Measurements from ENCODE around the gene PARVG.
A peak's percentile ranks its signal among the peaks of the same experiment; 100 is the strongest.

PARVG gene

DNA sequence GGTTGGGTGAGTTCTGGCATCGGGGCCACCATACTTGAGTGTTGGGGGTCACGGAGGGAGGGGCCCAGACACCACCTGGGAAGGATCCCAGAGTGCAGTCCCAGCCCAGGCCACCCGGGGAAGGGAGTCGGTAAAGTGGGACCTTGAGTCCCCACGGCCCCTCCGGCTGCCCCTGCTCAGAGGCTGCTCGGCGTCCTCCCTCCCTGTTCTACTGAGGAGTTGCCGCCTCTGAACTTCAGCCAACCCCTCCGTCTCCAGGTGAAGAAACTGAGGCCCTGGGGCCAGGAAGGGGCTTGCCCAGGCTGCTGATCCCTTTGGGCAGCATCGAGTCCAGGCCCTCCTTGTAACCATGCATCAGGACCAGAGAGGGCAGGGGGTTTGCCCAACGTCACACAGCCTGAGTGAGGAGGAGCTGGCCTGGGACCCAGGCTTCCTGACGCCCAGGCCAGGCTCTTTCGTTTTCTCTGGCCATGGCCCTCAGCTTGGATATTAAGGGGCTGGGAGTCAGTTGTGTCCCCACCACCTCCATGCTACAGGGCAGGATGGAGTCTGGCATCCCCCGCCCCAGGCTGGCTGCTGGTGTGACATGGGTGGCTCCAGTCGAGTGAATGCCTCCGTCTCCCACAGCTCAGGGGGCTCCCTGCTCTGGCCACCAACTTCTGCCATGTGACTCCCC, 1.3 kb downstream of the PARVG start:
- DNase-seq: no peak

GRCh38 chr22:44182588-44183286, 2.0 kb downstream of the PARVG start:
- DNase-seq: no peak

- DNase-seq: no peak
Measured at GRCh38 chr22:44183287-44183588, 2.5 kb downstream of the PARVG start.

DNA sequence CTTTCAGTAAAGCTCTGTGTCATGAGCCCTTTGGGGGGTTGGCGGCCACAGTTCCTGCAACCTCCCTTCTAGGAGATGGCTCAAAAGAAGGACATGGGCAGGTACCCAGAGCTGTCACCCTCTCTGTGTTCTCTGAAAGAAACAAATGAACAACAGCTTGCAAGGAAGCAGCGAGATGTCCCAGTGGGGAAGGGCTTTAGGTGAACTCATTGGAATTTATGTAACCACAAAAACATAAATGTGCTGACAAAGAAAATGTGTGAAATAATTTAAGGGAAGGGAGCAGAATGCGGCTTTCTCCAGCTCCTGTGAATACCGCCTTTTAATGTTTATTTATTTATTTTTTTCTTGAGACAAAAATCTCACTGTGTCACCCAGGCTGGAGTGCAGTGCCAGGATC, 3.3 kb downstream of the PARVG start:
- no peak for DNase-seq

DNA sequence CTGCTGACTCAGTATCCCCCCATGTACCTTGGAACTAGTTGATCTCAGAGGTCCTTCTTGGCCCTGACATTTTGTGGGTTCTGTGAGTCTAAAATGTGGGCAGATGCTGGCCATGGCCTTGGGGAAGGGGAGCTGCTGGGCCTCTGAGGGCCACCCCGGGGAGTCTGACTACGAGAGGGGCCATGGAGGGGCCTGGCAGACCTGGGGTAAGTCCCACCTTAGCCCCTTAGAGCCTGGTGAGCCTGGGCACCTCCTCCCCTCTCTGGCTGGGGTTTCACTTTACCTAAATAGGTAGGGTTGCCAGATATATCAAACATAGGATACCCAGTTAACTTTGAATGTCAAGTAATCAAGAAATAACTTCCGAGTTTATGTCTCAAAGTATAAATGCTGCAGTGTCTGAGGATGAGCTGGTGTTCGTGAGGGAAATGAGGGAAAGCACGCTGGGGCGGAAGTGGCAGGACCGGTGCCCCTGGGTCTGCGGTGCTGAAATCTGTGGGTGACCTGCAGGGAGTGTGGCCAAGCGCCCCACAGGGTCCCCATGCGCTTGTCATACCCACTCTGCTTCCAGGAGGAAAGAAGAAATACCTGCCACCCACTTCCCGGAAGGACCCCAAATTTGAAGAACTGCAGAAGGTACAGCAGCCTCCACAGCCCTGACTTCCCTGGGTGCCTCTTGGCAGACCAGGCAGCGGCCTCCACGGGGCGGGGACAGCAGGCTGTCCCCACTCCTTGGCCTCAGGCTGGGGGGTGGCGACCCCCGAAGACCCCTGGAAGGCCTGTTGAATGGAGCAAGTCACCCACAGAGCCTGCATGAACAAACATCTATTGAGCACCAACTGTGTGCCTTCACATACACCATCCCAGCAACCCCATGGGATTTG, 4.8 kb downstream of the PARVG start:
- no peak for DNase-seq

GRCh38 chr22:44186121-44186510, 5.4 kb downstream of the PARVG start:
- DNase-seq: no peak

- DNase-seq: no peak
Measured at GRCh38 chr22:44186737-44187136, 6.0 kb downstream of the PARVG start.

DNA sequence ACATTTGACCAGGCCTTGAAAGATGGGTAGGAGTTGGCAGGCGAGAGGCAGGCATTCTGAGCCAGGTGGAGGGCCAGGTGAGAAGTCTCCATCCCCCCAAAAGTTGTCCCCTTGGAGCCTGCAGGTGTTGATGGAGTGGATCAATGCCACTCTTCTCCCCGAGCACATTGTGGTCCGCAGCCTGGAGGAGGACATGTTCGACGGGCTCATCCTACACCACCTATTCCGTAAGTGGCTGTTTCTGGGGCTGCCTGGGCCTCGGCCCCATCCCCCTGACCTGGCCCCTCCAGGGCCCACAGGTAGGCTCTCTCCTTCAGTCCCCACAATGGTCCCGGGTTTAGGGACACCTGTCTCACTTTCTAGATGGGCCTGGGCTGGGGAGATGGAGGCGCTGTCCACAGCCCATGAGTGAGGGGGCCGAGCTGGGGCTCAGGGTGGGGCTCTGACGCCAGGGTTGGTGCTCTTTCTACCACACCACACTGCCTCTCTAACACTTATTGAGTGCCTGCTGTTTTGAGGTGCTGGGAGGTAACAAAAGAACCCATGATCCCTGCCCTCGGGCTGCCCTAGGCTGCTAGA, 7.0 kb downstream of the PARVG start:
- DNase-seq: no peak

- DNase-seq: no peak
Measured at GRCh38 chr22:44188316-44188715, 7.6 kb downstream of the PARVG start.

DNA sequence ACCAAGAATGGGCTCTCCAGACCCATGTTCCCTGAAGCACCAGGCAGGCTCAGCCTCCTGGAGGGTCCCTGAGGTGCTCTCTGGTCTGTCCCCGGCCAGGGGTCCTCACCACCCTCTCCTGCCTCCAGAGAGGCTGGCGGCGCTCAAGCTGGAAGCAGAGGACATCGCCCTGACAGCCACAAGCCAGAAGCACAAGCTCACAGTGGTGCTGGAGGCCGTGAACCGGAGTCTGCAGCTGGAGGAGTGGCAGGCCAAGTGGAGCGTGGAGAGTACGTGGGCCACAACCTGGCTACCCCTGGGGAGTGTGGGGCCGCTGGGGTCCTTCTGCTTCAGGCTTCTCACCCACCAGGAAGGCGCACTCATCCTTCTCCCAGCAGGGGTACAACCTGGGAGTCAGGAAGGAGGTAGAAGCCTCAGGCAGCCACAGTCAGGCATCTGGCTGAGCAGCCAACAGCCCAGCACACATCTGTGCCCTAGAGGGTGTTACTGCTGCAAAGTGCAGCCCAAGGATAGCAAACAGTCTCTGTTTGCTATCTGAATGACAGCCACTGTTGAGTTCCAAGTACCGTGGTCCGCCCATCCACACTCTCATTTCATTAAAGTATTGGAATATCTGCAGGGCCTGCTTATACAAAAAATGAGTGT, 8.4 kb downstream of the PARVG start:
- no peak for DNase-seq

DNA sequence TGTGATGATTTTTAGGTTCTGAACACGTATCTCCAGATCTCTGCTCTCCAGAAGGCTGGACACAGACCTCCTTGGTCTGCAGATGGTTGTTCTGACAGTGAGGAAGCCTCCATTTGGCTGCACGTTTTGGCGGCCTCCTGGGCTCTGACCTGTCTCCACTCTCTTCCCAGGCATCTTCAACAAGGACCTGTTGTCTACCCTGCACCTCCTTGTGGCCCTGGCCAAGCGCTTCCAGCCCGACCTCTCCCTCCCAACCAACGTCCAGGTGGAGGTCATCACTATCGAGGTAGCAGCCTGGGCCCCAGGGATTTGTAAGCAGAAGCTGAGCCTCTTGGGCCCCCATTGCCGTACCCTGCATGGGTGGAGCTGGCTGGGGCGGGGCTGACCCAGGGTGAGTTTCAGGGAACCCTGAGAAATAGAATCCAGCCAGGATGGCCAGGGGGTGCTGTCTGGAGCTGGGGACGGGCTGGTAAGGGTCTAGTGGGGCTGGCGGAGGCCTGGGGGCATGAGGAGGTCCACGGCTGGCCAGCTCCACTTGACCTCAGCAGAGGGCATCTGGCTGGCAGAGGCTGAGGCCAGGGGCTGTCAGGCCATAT, 9.8 kb downstream of the PARVG start:
- DNase-seq: no peak

- no peak for DNase-seq
Measured at GRCh38 chr22:44191036-44191454, 10.3 kb downstream of the PARVG start.

- peak; percentile 73 for DNase-seq
Measured at GRCh38 chr22:44192098-44192815, 11.5 kb downstream of the PARVG start.

DNA sequence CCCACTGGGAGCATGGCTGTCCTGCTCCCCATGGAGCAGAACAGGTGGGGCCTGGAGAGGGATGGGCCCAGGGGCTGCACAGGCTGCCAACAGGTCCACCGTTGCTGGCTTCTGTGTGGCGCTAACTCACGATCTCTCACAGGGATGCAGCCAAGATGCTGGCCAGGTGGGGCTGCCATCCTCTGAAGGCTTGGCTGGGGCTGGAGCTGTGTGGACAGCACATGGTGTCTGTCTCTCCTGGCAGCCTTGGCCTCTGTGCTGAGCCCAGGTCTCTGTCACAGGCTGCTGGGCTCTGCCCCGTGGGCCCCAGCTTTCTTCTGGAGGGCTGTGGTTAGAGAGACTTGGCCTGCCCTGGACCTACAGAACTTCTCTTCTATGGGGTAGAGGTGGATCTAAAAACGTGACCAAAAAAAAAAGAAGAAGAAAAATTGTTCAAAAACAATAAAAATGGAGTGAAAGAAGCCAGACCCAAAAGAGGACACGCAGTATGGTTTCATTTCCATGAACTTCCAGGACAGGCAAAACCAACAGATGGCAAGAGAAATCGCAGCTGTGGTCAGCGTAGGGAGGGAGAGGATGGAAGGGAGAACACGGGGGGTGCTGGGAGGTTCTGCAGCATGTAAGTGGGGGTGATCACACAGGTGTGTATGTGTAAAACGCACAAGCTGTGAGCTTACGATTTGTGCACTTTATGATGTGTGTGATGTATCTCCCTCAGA, 12.2 kb downstream of the PARVG start:
- no peak for DNase-seq

DNA sequence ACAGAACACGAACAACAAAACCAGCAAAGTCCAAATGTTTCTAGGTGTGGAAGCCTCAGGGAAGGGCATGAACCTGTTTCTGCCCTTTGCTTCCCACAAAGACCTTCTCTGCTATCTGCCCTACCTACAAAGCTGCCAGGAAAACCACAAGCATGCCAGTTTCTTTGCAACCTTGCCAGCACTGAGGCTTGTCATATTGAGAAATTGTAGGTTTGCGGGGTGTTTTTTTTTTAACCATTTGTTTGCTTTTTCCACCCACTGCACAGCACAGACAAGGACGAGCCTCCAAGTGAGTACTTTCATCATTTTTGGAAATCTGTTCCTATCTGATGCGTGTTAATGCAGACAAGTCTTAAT, 12.8 kb downstream of the PARVG start:
- no peak for DNase-seq

- DNase-seq: no peak
Measured at GRCh38 chr22:44194569-44194968, 13.8 kb downstream of the PARVG start.

- DNase-seq: no peak
Measured at GRCh38 chr22:44195189-44195871, 14.6 kb downstream of the PARVG start.

GRCh38 chr22:44196241-44196640, 15.5 kb downstream of the PARVG start:
- DNase-seq: no peak

DNA sequence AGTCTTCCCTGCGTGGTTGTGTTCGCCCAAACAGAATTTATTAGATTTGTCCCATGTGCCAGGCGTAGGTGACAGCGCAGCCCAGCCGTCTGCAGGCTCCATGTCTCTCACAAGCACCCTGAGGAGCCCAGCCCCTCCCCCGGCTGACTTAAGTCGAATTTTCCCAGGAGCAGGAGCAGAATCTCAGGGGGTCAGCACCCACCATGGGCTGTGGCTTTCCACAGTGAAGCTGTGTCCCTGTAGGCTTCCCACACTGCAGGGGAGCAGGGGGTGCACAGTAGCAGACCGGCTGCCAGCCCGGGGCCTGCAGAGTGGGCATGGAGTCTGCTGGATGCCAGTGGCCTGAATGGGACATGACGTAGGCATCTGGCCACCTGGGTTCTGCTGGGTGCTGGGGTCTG, 16.0 kb downstream of the PARVG start:
- no peak for DNase-seq

GRCh38 chr22:44197271-44197670, 16.5 kb downstream of the PARVG start:
- DNase-seq: no peak

- no peak for DNase-seq
Measured at GRCh38 chr22:44199164-44199563, 18.4 kb downstream of the PARVG start.
